ENCODE data around the gene PHC3.

DNA sequence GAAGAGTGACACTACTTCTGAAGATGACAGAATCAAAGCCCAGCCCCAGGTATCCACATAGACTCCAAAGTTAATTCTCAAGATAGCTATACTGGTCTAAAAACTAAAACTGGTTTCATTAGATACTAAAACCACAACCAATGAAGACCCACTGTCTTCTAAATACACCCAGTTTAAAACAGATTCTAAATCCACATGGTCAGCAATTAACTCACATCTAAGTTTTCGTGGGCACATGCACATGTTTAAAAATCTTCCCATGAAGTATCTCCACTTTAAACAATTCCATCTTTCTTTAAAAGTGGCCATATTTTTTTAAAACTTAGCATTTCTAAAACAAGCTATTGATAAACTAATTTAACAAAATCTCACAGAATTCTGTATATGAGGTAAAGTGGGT, 80.6 kb downstream of the PHC3 start:
- TF ChIP-seq EZH2 (IDR thresholded peaks at IDR 0.05; ENCODE audit: borderline replicate concordance) (no peak), CTCF (IDR thresholded peaks at IDR 0.05; ENCODE audit: poor library complexity) (no peak)

Measured in hepatocyte (in vitro differentiated cells).